GM18502 (cell line): Measurements from ENCODE around the gene DBT.
"Not testable (repeated sequence)": the region's sequence is repeated elsewhere in the genome, so short reads cannot be mapped to it uniquely, and the experiment has no call there.

Experiments used
- ATAC-seq: cut with Tn5 transposase; IDR thresholded peaks from one replicate; pipeline ENCODE4 v1.9.1; 2021; ENCODE audit warnings: mild to moderate bottlenecking; ENCODE audit not compliant: unreplicated experiment, poor library complexity

The DBT gene

GRCh38 chr1:100253552-100253951 is 3.9 kb upstream of the DBT start:
- ATAC-seq = no peak

GRCh38 chr1:100252901-100253300 is 3.3 kb upstream of the DBT start:
- ATAC-seq = no peak

GRCh38 chr1:100250807-100251206 is 1.2 kb upstream of the DBT start:
- no peak for ATAC-seq

GRCh38 chr1:100250264-100250663 is 630 bp upstream of the DBT start:
- ATAC-seq = no peak

GRCh38 chr1:100249155-100249536 is 488 bp downstream of the DBT start:
- no peak for ATAC-seq

GRCh38 chr1:100246738-100247137 is 2.9 kb downstream of the DBT start:
- no peak for ATAC-seq

GRCh38 chr1:100240631-100241030 is 9.0 kb downstream of the DBT start:
- ATAC-seq = no peak

- no peak for ATAC-seq
Measured at GRCh38 chr1:100239961-100240360, 9.7 kb downstream of the DBT start.

GRCh38 chr1:100237091-100237490 is 12.5 kb downstream of the DBT start:
- ATAC-seq = no peak

GRCh38 chr1:100234432-100234831 is 15.2 kb downstream of the DBT start:
- no peak for ATAC-seq

- not testable (repeated sequence) for ATAC-seq
Measured at GRCh38 chr1:100233566-100233965, 16.1 kb downstream of the DBT start.

- ATAC-seq = no peak
Measured at GRCh38 chr1:100232156-100232555, 17.5 kb downstream of the DBT start.

GRCh38 chr1:100231721-100232120 is 17.9 kb downstream of the DBT start:
- no peak for ATAC-seq

- no peak for ATAC-seq
Measured at GRCh38 chr1:100230765-100231164, 18.9 kb downstream of the DBT start.

GRCh38 chr1:100229681-100230443 is 19.8 kb downstream of the DBT start:
- no peak for ATAC-seq

- ATAC-seq = no peak
Measured at GRCh38 chr1:100222428-100222827, 27.2 kb downstream of the DBT start.

GRCh38 chr1:100219883-100220282 is 29.8 kb downstream of the DBT start:
- no peak for ATAC-seq

- ATAC-seq = no peak
Measured at GRCh38 chr1:100219457-100219856, 30.2 kb downstream of the DBT start.

GRCh38 chr1:100217834-100218233 is 31.8 kb downstream of the DBT start:
- ATAC-seq = no peak

- no peak for ATAC-seq
Measured at GRCh38 chr1:100215101-100215500, 34.5 kb downstream of the DBT start.

- ATAC-seq = no peak
Measured at GRCh38 chr1:100213141-100213540, 36.5 kb downstream of the DBT start.

- no peak for ATAC-seq
Measured at GRCh38 chr1:100206301-100206700, 43.3 kb downstream of the DBT start.
